T47D (cell line): ENCODE data around the gene SLC10A1.

Experiments
- DNase-seq, 2 experiments: peaks; one replicate each; pipeline versions ENCODE4 v3.0.0 to v3.0.0-alpha.2; 2011 to 2012; ENCODE audit warnings: low read depth in 1 of 2, low spot score in 1 of 2
- JUND ChIP-seq: IDR thresholded peaks from 2 replicates; pipeline ENCODE4 v1.6.1; 2012; ENCODE audit warnings: low read depth
- in situ Hi-C: cut with HindIII; loops from 2 replicates; pipeline ENCODE4 v1.10.0; 2016; ENCODE audit warnings: low sequenced_read_pairs, low pct_unique_long_range_greater_than_20kb

Gene SLC10A1

DNA sequence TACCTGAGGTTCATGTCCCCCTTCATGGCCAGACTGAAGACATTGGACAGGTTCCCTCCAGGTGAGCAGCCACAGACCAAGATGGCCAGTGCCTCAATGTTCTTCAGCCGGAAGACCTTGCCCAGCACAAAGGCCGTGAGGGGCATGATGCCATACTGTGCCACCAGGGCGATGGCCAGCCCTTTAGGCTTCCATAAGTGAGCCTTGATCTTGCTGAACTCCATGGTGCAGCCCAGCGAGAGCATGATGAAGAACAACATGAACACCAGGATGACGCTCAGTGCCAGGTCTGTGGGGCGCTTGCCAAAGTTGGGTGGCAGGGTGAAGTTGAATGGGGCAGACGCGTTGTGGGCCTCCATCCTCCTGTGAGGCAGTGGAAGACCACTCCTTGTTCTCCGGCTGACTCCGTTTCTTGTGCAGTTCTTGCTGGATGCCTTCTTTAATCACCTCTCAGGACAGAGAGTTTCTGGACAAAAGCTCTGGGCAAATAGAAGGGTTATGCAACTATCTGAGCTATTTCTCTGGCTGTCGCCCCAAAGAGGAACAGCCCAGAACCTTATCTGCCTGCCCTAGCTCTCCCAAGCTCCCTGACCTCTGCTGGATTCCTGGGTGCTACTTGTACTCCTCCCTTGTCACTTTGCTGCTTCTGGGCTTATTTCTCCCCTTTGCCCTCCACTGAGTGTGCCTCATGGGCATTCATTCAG, at the start of gene SLC10A1:
Gene SLC10A1, minus strand, starts transcription at position 445 of the 704 bp plus-strand sequence. Its CDS starts 86 bp downstream, at position 359.
- DNase-seq: no peak
- in situ Hi-C loops: no loop called here
- no peak for TF ChIP-seq JUND

DNA sequence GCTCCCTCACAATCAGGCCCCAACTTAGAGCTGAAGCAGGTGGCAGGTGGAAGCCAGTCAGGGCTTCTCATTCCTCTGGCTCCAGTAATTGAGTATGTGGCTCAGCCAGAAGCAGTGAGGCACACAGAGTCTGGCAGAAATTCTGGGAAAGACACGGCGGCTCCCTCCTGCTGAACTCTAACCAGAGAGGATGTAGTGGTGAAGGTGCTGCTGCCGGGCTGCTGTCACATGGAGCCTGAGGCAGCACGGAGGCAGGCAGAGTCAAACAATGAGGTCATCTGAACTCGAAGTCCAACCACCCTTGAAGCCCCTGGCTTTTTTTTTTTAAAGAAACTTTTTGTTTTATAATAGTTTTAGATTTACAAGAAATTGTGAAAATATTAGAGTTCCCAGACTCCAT, 48.7 kb upstream of the SLC10A1 start:
- TF ChIP-seq JUND: no peak
- no peak for DNase-seq
- in situ Hi-C loops: no loop called here

DNA sequence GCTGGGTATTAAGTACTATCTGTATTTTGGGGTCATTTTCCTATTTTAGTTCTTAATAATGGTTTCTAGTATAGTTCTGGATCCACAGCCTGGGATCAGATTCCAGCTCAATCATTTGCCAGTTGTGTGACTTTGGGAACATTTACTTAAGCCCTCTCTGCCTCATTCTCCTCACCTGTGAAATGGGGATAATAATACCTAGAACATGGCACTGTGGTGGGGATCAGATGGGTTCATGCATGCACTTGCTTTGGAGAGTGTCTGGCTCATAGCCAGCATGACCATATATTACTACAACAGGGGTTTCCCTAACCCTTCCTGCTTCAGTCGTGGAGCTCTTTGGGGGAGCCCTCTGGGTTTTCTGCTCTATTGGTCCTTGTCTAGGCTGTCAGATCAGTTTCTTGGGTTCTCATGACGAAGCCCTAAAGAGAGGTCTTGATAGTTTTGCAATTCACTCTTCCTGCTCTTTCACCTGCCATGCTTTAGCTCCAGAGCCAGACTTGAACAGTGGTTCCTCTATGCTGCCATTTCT, 48.1 kb upstream of the SLC10A1 start:
- in situ Hi-C loops: no loop called here
- no peak for TF ChIP-seq JUND
- DNase-seq: no peak

DNA sequence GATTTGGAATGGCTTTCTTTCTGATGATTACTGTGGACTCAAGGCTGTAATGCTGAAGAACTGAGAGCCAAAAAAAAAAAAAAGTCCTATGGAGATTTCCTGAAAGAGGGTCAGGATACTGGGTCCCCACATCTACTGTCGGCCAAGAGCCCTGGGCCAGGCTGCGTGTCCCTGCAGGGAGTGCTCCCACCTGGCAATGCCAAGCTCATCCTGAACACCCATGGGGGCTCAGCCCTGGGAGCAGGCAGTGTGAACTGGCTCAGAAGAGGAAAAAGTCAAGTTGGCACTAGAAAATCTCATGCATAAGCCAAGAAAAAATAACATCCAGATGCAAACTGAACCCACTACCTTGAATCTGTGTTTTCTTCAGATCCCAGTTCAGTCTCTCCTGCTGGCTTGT, 47.1 kb upstream of the SLC10A1 start:
- TF ChIP-seq JUND: no peak
- no peak for DNase-seq
- in situ Hi-C loops: no loop called here

DNA sequence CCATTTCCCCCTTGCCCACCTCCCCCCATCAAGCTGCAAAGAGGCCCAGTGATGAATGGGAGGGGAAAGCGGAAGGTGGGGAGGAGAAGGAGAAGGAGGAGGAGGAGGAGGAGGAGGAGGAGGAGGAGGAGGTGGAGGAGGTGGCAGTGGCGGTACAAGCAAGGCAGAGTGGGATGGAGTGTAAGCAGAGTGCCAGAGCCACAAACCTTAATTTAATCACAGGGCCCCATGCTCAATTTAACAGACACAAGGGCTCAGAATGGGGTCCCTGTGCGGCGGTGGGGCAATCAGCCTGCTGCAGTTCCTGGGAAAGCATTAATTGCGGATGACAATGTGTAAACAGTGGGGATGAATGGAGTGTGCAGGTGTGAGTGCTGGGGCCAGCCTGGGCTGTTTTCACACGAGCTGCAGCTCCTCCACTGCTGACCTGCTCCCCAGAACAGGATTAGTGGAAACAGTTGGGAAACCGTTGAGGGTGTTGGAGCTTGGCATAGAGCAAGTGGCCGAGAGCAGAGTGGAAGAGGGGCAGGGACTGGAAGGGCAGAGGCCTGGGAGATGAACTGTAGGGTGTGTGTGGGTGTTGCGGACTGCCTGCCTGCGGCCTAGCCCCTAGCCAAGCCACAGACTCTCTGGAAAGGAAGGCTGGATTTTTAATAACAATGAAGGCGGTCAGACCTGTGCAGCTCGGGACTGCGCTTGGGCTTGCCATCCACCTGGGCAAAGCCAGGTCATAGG, 45.8 kb upstream of the SLC10A1 start:
- DNase-seq: no peak
- no peak for TF ChIP-seq JUND
- in situ Hi-C loops: no loop called here

DNA sequence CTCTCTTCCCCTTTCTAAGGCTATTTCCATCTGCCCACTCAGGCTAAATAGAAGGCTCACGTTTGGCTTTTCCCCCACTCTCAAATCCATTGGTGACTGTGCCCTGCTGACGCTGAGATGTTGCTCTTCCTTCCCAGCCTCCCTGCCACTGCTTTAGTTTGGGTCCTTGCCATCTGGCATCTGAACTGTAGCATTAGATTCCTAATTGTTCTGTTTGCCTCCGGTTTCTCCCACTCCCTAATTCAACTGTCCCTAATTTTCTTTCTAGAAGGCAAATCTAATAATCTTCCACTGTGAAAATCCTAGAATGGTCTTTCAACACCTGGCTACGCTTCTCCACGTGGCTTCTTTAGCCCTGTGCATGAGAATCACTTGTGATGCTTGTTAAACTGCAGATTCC, 44.6 kb upstream of the SLC10A1 start:
- no peak for TF ChIP-seq JUND
- DNase-seq: no peak
- in situ Hi-C loops: no loop called here

DNA sequence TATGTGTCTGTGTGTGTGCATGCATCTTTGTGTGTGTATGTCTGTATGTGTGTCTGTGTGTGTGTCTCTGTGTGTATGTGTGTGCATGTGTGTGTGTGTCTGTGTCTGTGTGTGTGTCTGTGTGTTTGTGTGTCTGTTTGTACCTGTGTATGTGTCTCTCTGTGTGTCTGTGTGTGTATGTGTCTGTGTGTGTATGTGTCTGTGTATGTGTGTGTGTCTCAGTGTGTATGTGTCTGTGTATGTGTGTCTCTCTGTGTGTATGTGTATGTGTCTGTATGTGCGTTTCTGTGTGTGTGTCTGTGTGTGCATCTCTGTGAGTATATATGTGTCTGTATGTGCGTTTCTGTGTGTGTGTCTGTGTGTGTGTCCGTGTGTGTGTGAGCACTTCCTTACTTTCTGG, 42.6 kb upstream of the SLC10A1 start:
- in situ Hi-C loops: no loop called here
- no peak for DNase-seq
- TF ChIP-seq JUND: no peak

DNA sequence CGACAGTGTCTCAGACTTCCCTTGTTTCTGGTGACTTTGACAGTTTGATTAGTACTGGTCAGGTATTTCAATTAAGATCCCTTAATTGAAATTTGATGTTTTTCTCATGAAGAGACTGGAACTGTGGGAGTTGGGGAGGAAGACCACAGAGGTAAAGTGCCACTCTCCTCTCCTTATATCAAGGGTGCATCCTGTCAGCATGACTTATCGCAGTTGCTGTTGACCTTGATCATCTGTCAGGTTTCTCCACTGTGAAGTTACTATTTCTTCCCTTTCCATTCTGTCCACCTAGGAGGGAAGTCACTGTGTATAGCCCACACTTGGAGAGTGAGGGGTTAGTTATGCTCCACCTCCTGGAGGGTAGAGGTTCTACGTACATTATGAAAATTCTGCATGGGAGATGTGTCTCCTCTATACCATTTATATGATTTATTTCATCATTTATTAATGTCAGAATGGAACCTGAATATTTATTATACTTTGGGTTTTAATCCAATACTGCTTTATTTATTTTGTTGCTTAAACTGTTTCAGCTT, 41.9 kb upstream of the SLC10A1 start:
- no peak for TF ChIP-seq JUND
- in situ Hi-C loops: no loop called here
- DNase-seq: no peak

DNA sequence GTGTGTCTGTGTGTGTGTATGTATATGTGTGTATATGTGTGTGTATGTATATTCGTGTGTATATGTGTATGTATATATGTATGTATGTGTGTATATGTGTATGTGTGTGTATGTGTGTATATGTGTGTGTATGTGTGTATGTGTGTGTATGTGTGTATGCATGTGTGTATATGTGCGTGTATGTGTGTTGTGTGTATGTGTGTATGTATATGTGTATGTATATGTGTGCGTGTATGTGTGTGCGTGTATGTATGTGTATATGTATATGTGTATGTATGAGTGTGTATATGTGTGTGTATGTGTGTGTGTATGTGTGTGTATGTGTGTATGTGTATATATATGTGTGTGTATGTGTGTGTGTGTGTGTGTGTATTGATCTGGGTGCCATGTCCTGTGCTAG, 31.8 kb upstream of the SLC10A1 start:
- in situ Hi-C loops: no loop called here
- no peak for TF ChIP-seq JUND
- DNase-seq: no peak

DNA sequence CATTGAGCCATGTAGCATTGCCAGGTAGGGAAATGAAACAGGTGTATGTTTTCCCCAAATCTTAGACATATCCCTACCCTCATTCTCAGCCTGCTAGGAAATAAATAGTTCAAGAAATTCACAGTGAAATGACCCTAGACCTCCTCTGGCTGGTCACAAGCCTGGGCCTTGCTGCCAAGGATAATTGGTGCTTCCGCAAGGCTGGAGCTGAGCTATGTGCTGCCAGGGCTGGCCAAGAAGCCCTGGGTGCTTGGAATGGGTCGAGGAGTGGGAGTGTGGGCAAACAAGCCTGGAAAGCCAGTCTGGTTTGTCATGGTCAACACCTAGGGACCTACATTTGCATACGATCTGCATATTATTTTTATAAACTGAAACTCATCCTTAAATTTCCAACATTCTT, 31.3 kb upstream of the SLC10A1 start:
- in situ Hi-C loops: no loop called here

DNA sequence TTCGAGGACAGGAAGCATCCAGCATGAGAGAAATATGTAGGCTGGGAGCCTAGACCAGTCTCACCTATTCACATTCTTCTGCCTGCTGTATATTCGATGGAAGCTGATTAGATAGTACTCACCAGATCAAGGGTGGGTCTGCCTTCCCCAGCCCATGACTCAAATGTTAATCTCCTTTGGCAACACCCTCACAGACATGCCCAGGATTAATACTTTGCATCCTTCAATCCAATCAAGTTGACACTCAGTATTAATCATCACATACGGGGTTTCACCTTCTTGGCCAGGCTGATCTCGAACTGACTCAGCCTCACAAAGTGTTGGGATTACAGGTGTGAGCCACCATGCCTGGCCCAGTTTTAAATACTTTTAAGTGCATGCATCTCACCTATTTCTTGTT, 30.5 kb upstream of the SLC10A1 start:
- TF ChIP-seq JUND: no peak
- DNase-seq: no peak
- in situ Hi-C loops: no loop called here

More for the DNA sequence above, 31.3 kb upstream of the SLC10A1 start:
- peak in 1 of 2 experiments; percentile 27 for DNase-seq
- no peak for TF ChIP-seq JUND

DNA sequence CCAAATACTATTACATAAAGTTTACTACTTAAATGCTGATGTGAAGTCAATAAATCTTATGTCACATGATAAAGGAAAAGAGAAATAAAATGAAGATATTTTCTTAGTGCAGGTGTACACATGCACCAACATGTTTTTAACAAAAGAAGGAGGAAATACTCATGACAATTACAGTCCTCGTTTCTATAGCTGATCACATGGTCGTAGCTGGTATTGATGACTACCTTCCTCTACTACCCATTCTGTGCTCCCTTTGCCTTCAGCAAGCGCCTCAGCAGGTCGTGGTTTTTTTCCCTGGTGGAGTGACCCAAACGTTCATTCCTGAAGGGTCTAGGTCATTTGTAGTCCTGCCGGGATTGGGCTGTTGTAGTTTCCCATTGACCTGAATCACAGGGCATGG, 25.4 kb upstream of the SLC10A1 start:
- no peak for DNase-seq
- in situ Hi-C loops: no loop called here

DNA sequence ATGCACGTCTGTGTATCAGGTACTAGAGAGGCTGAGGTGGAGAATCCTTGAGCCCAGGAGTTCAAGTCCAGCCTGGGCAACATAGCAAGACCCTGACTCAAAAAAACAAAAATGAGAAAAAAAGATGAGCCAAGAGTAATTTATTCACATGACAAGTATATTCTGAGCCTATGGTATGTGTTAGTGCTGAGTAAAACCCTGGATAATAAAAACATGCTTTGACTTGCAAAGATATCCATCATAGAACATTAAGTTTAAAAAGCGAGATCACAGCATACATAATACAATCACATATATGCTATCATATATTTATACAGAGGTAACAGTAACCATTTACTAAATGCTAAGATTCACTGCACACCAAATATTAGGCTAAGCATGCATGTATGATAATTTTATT, 23.9 kb upstream of the SLC10A1 start:
- no peak for TF ChIP-seq JUND
- DNase-seq: no peak
- in situ Hi-C loops: no loop called here

More for the DNA sequence above, 25.4 kb upstream of the SLC10A1 start:
- no peak for TF ChIP-seq JUND
